ENCODE measurements around the gene UQCRH. TPM values are rescaled to one million over a fixed set of nuclear protein-coding genes. Genes with fewer than 3 reads are reported as not detected.
"Not testable (repeated sequence)": the region's sequence is repeated elsewhere in the genome, so short reads cannot be mapped to it uniquely, and the experiment has no call there.

UQCRH gene
- total RNA-seq, 1 experiment from 2014 or later: 663 TPM

GRCh38 chr1:46364612-46365011 lies 61.1 kb downstream of the UQCRH start (continued):
- no peak for TF ChIP-seq ESRRA (CRISPR knock-in tag; IDR thresholded peaks at IDR 0.05; ENCODE audit: borderline replicate concordance)
- TF ChIP-seq, protein P1, sequence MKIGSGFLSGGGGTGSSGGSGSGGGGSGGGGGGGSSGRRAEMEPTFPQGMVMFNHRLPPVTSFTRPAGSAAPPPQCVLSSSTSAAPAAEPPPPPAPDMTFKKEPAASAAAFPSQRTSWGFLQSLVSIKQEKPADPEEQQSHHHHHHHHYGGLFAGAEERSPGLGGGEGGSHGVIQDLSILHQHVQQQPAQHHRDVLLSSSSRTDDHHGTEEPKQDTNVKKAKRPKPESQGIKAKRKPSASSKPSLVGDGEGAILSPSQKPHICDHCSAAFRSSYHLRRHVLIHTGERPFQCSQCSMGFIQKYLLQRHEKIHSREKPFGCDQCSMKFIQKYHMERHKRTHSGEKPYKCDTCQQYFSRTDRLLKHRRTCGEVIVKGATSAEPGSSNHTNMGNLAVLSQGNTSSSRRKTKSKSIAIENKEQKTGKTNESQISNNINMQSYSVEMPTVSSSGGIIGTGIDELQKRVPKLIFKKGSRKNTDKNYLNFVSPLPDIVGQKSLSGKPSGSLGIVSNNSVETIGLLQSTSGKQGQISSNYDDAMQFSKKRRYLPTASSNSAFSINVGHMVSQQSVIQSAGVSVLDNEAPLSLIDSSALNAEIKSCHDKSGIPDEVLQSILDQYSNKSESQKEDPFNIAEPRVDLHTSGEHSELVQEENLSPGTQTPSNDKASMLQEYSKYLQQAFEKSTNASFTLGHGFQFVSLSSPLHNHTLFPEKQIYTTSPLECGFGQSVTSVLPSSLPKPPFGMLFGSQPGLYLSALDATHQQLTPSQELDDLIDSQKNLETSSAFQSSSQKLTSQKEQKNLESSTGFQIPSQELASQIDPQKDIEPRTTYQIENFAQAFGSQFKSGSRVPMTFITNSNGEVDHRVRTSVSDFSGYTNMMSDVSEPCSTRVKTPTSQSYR (CRISPR knock-in tag; IDR thresholded peaks at IDR 0.05): no peak
- no peak for TF ChIP-seq SP1 (CRISPR knock-in tag; conservative IDR thresholded peaks at IDR 0.05)
- no peak for TF ChIP-seq JUN (CRISPR knock-in tag; IDR thresholded peaks at IDR 0.05)

DNA sequence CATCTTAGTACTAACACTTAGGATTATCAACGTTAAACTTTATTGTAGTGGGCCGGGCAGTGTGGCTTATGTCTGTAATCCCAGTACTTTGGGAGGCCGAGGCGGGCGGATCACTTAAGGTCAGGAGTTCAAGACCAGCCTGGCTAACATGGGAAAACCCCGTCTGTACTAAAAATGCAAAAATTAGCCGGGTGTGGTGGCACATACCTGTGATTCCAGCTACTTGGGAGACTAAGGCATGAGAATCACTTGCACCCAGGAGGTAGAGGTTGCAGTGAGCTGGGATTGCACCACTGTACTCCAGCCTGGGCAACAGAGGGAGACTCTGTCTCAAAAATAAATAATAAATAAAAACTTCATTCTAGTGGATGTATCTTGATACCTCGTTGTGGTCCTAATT lies 62.3 kb downstream of the UQCRH start:
- H3K27me3 Mint-ChIP-seq (ENCODE audit: low read depth); DNase-seq (ENCODE audit: low spot score); H3K4me3 Mint-ChIP-seq; CTCF ChIA-PET; H3K9me3 Mint-ChIP-seq; ATAC-seq; H3K27ac Mint-ChIP-seq; POLR2A ChIA-PET: not testable (repeated sequence)
- H3K36me3 Mint-ChIP-seq: peaks cover 31% of the 10 kb centered on the region
- peaks cover 10% of the 10 kb centered on the region for H3K4me1 Mint-ChIP-seq

Other genes starting within 250 kb of the UQCRH start
- 9.0 to 12.3 TPM (median 10.9 TPM) in 3 replicates for gene PIK3R3, start 171.1 kb upstream of the UQCRH start, total RNA-seq (2021)
- gene TSPAN1, start 128.6 kb upstream of the UQCRH start, total RNA-seq (2021): 0.50 to 0.69 TPM (median 0.57 TPM) in 3 replicates
- not detected in 3 replicates for gene P3R3URF, start 127.2 kb upstream of the UQCRH start, total RNA-seq (2021)
- 42.5 to 43.2 TPM (median 43.2 TPM) in 3 replicates for gene POMGNT1, start 105.3 kb upstream of the UQCRH start, total RNA-seq (2021)
- gene LURAP1, start 100.4 kb upstream of the UQCRH start, total RNA-seq (2021): 3.8 to 4.0 TPM (median 4.0 TPM) in 3 replicates
- gene RAD54L, start 55.9 kb upstream of the UQCRH start, total RNA-seq (2021): 51.2 to 54.7 TPM (median 53.7 TPM) in 3 replicates
- gene LRRC41, start 82 bp upstream of the UQCRH start, total RNA-seq (2021): 44.8 to 46.2 TPM (median 46.0 TPM) in 3 replicates
- 19.5 to 22.6 TPM (median 21.0 TPM) in 3 replicates for gene NSUN4, start 37.1 kb downstream of the UQCRH start, total RNA-seq (2021)
- gene FAAH, start 90.6 kb downstream of the UQCRH start, total RNA-seq (2021): 26.4 to 38.6 TPM (median 28.1 TPM) in 3 replicates
- 1.7 to 3.7 TPM (median 1.8 TPM) in 3 replicates for gene DMBX1, start 186.1 kb downstream of the UQCRH start, total RNA-seq (2021)
- gene KNCN, start 247.9 kb downstream of the UQCRH start, total RNA-seq (2021): not detected in 3 replicates